Muscle of leg (tissue), 11 donors: ENCODE results near the gene PPARA. TPM values are rescaled to one million over a fixed set of nuclear protein-coding genes. Genes with fewer than 3 reads are reported as not detected.

Source experiments
- DNase-seq: peaks from one replicate; pipeline ENCODE4 v3.0.0; 2013
- H3K27ac ChIP-seq: one replicate; pipeline ENCODE4 v1.5.1; 2013; ENCODE audit warnings: mild to moderate bottlenecking, low read length, control low read depth
- H3K27me3 ChIP-seq: one replicate; pipeline ENCODE4 v1.6.1; 2013; ENCODE audit warnings: low read length; ENCODE audit not compliant: control insufficient read depth, insufficient read depth
- H3K36me3 ChIP-seq: one replicate; pipeline ENCODE4 v1.6.1; 2013; ENCODE audit warnings: low read length; ENCODE audit not compliant: control insufficient read depth, insufficient read depth
- H3K4me1 ChIP-seq: one replicate; pipeline ENCODE4 v1.6.1; 2013; ENCODE audit warnings: low read length; ENCODE audit not compliant: control insufficient read depth, insufficient read depth
- H3K4me3 ChIP-seq: one replicate; pipeline ENCODE4 v1.5.1; 2013; ENCODE audit warnings: low read length, control low read depth
- H3K9me3 ChIP-seq: replicated peaks from 2 replicates; pipeline ENCODE4 v1.6.1; 2013; ENCODE audit warnings: low read depth, low read length; ENCODE audit not compliant: control insufficient read depth
- WGBS: methylation state at CpG from one replicate; pipeline ENCODE4 v1.1.5; 2013; ENCODE audit warnings: missing lambda C conversion rate; ENCODE audit not compliant: insufficient coverage; 5-methylcytosine and 5-hydroxymethylcytosine counted together
- polyA plus RNA-seq, 8 donors: library from polyadenylated mRNA; unstranded; fragments of 120-200 nt; gene quantifications; one replicate each; pipeline versions ENCODE4 v1.2.1 to v1.2.3, GENCODE V29; 2013; ENCODE audit warnings: inconsistent platforms in 1 of 8, low replicate concordance in 1 of 8; ENCODE audit not compliant: insufficient read length in 8 of 8, insufficient read depth in 1 of 8
- total RNA-seq: library from RNA; stranded (reverse); fragments of 120-200 nt; gene quantifications from one replicate; pipeline ENCODE4 v1.2.4, GENCODE V29; 2013

The PPARA gene
- total and polyA plus RNA-seq, 9 donors = 15.5 to 27.8 (median 19.6) TPM

DNA sequence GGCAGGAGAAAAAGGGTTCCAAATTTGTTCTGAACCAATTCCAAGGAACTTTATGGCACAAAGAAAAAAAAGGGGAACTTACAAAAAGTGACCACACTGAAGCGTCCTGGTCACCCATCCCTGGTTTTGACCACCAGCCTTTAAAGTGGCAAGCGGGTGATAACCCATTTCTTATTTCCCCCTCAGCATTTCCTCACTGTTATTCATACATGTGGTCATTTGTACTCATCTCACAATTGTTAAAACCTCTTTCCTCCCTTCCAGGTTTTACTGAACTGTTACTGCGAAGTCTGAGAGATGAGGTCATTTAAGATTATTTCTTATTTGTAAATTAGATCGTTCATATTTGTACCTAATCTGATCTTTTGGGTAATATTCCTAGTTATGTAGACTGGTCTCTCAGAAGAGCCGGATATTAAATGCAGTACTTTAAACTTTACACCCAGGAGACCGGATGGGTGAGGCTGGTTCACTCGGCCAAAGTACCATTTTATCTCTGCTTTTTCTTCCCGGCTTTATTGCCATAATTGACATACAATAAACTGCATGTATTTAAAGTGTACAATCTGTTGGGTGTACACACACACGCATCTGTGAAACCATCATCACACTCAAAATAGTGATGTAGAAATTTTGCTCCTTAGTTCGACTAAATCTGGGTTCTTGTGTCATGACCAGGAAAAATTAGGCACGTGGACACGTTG lies 52.7 kb downstream of the PPARA start:
- Histone ChIP-seq H3K27ac (no peak overlapping the region), H3K9me3 (peaks cover 5% of the 10 kb centered on the region), H3K27me3 (no peaks in the 10 kb centered on the region), H3K4me1 (no peaks in the 10 kb centered on the region), H3K36me3 (peaks cover 37% of the 10 kb centered on the region), H3K4me3 (no peak overlapping the region)
- no peak for DNase-seq
- WGBS = 90% methylated on average over 2 of the region's 12 CpGs

DNA sequence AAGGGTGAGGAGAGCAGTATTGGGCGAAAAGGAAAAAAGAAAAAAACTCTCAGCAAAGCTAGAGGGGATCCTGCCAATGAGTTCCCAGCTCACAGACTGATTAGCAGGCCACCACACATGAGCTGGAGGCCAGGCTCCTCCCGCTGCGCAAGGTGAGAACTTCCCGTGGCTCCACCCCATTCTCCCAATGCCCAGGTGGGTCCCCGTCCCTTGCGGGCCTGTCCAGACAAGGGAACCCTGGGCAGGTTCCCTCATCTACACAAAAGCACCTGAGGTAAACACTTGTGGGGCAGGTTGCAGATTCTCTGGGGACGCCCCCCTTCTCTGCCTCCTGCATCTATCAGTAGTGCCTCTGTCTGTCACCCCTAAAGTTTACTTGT lies 53.3 kb downstream of the PPARA start:
- Histone ChIP-seq H3K36me3 (peaks cover 34% of the 10 kb centered on the region), H3K4me3 (no peak overlapping the region), H3K4me1 (no peaks in the 10 kb centered on the region), H3K27ac (no peak overlapping the region), H3K9me3 (peaks cover 5% of the 10 kb centered on the region), H3K27me3 (no peaks in the 10 kb centered on the region)
- 90% methylated on average over 4 of the region's 7 CpGs for WGBS
- DNase-seq = no peak

- H3K4me3 ChIP-seq = no peak overlapping the region
- WGBS = no CpG with 5 or more reads among the region's 1 CpG
- no peak overlapping the region for H3K27ac ChIP-seq
- no peaks in the 10 kb centered on the region for H3K27me3 ChIP-seq
- H3K4me1 ChIP-seq = no peaks in the 10 kb centered on the region
- H3K36me3 ChIP-seq = peaks cover 20% of the 10 kb centered on the region
- no peak for DNase-seq
- peaks cover 20% of the 10 kb centered on the region for H3K9me3 ChIP-seq
Measured at GRCh38 chr22:46209262-46209661, 58.9 kb downstream of the PPARA start.

- H3K9me3 ChIP-seq = peaks cover 18% of the 10 kb centered on the region
- H3K27me3 ChIP-seq = no peaks in the 10 kb centered on the region
- 85% methylated on average over 2 of the region's 4 CpGs for WGBS
- no peaks in the 10 kb centered on the region for H3K4me1 ChIP-seq
- DNase-seq = no peak
- H3K27ac ChIP-seq = no peak overlapping the region
- H3K36me3 ChIP-seq = peaks cover 43% of the 10 kb centered on the region
- no peak overlapping the region for H3K4me3 ChIP-seq
Measured at GRCh38 chr22:46212195-46212594, 61.9 kb downstream of the PPARA start.

GRCh38 chr22:46213052-46213451 lies 62.7 kb downstream of the PPARA start:
- Histone ChIP-seq H3K27ac (no peak overlapping the region), H3K27me3 (no peaks in the 10 kb centered on the region), H3K9me3 (peaks cover 18% of the 10 kb centered on the region), H3K4me3 (no peak overlapping the region), H3K4me1 (no peaks in the 10 kb centered on the region), H3K36me3 (peaks cover 42% of the 10 kb centered on the region)
- no peak for DNase-seq
- WGBS = 97% methylated on average over 4 of the region's 4 CpGs

DNA sequence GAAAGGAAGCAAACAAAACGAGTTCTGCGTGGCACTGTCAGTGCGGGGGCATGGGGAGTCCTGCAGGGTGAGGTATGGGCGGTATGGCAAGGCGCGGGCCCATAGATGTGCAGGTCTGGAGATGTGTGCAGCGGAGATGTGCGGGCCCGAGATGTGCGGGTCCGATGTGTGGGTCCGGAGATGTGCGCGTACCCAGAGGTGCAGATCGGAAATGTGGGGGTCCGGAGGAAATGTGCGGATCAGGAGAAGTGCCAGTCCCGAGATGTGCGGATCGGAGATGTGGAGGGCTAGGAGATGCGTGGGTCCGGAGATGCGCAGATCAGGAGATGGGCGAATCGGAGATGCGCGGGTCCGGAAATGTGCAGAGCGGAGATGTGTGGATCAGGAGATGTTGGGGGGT lies 63.8 kb downstream of the PPARA start:
- no peak overlapping the region for H3K27ac ChIP-seq
- 97% methylated on average over 29 of the region's 29 CpGs for WGBS
- no peaks in the 10 kb centered on the region for H3K4me1 ChIP-seq
- peaks cover 14% of the 10 kb centered on the region for H3K9me3 ChIP-seq
- no peaks in the 10 kb centered on the region for H3K27me3 ChIP-seq
- DNase-seq = no peak
- H3K36me3 ChIP-seq = peaks cover 48% of the 10 kb centered on the region
- no peak overlapping the region for H3K4me3 ChIP-seq

GRCh38 chr22:46214616-46215015 lies 64.3 kb downstream of the PPARA start:
- DNase-seq = no peak
- no peak overlapping the region for H3K4me3 ChIP-seq
- peaks cover 52% of the 10 kb centered on the region for H3K36me3 ChIP-seq
- no peaks in the 10 kb centered on the region for H3K27me3 ChIP-seq
- H3K4me1 ChIP-seq = no peaks in the 10 kb centered on the region
- peaks cover 9% of the 10 kb centered on the region for H3K9me3 ChIP-seq
- H3K27ac ChIP-seq = no peak overlapping the region
- 97% methylated on average over 28 of the region's 28 CpGs for WGBS

GRCh38 chr22:46219636-46220035 lies 69.3 kb downstream of the PPARA start:
- H3K9me3 ChIP-seq = no peaks in the 10 kb centered on the region
- no peaks in the 10 kb centered on the region for H3K4me1 ChIP-seq
- no peak for DNase-seq
- H3K27ac ChIP-seq = no peak overlapping the region
- no peak overlapping the region for H3K4me3 ChIP-seq
- H3K27me3 ChIP-seq = no peaks in the 10 kb centered on the region
- WGBS = 71% methylated on average over 5 of the region's 10 CpGs
- H3K36me3 ChIP-seq = peaks cover 61% of the 10 kb centered on the region

- peaks cover 56% of the 10 kb centered on the region for H3K36me3 ChIP-seq
- WGBS = no CpG with 5 or more reads among the region's 5 CpGs
Measured at GRCh38 chr22:46220921-46221320, 70.6 kb downstream of the PPARA start.

GRCh38 chr22:46224044-46224897 lies 73.9 kb downstream of the PPARA start:
- Histone ChIP-seq H3K9me3 (no peaks in the 10 kb centered on the region), H3K4me3 (no peak overlapping the region), H3K36me3 (peaks cover 39% of the 10 kb centered on the region), H3K27ac (no peak overlapping the region), H3K27me3 (no peaks in the 10 kb centered on the region), H3K4me1 (no peaks in the 10 kb centered on the region)
- 76% methylated on average over 20 of the region's 23 CpGs for WGBS
- DNase-seq = no peak

More at GRCh38 chr22:46220921-46221320, 70.6 kb downstream of the PPARA start:
- no peak for DNase-seq
- Histone ChIP-seq H3K27me3 (no peaks in the 10 kb centered on the region), H3K4me1 (no peaks in the 10 kb centered on the region), H3K9me3 (no peaks in the 10 kb centered on the region), H3K27ac (no peak overlapping the region), H3K4me3 (no peak overlapping the region)
